ENCODE measurements around the gene BSN. TPM values are rescaled to one million over a fixed set of nuclear protein-coding genes. Genes with fewer than 3 reads are reported as not detected.
A peak's percentile ranks its signal among the peaks of the same experiment; 100 is the strongest.

Gene BSN
- total RNA-seq, 1 experiment from 2014 or later = 0.87 TPM

GRCh38 chr3:49674497-49674983 is 120.3 kb downstream of the BSN start:
- in situ Hi-C loops (cut with HindIII; ENCODE audit: low pct_unique_long_range_greater_than_20kb, low sequenced_read_pairs) (no loop called here), intact Hi-C loops (cut with micrococcal nuclease; ENCODE audit: unreplicated experiment) (no loop called here)
- TF ChIP-seq TCF7L2 (IDR thresholded peaks at IDR 0.05; ENCODE audit: low read depth, low read length) = no peak
- no peak for TF ChIP-seq SIN3A (IDR thresholded peaks at IDR 0.05; ENCODE audit: borderline replicate concordance, insufficient read depth, low read depth, low read length)
- TF ChIP-seq, protein P1, sequence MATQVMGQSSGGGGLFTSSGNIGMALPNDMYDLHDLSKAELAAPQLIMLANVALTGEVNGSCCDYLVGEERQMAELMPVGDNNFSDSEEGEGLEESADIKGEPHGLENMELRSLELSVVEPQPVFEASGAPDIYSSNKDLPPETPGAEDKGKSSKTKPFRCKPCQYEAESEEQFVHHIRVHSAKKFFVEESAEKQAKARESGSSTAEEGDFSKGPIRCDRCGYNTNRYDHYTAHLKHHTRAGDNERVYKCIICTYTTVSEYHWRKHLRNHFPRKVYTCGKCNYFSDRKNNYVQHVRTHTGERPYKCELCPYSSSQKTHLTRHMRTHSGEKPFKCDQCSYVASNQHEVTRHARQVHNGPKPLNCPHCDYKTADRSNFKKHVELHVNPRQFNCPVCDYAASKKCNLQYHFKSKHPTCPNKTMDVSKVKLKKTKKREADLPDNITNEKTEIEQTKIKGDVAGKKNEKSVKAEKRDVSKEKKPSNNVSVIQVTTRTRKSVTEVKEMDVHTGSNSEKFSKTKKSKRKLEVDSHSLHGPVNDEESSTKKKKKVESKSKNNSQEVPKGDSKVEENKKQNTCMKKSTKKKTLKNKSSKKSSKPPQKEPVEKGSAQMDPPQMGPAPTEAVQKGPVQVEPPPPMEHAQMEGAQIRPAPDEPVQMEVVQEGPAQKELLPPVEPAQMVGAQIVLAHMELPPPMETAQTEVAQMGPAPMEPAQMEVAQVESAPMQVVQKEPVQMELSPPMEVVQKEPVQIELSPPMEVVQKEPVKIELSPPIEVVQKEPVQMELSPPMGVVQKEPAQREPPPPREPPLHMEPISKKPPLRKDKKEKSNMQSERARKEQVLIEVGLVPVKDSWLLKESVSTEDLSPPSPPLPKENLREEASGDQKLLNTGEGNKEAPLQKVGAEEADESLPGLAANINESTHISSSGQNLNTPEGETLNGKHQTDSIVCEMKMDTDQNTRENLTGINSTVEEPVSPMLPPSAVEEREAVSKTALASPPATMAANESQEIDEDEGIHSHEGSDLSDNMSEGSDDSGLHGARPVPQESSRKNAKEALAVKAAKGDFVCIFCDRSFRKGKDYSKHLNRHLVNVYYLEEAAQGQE (IDR thresholded peaks at IDR 0.05; ENCODE audit: insufficient read depth in 1 of 2, low read depth in 2 of 2, low read length in 1 of 2) = no peak
- TF ChIP-seq CTCF (IDR thresholded peaks at IDR 0.05) = no peak
- no peak for TF ChIP-seq POLR2AphosphoS5 (IDR thresholded peaks at IDR 0.05; ENCODE audit: low read depth, low read length)
- CTCF ChIA-PET = no interaction called here
- Histone ChIP-seq H3K9me3 (ENCODE audit: control insufficient read depth, insufficient read depth, low read depth, low read length) (no peaks in the 10 kb centered on the region), H3K27ac (ENCODE audit: low read length) (peak overlapping the region; percentile 94), H3K4me3 (ENCODE audit: low read depth in 2 of 2, low read length in 2 of 2) (peak overlapping the region; percentile 54 to 85), H3K36me3 (ENCODE audit: control insufficient read depth, insufficient read depth, low read length) (peaks cover 4% of the 10 kb centered on the region), H3K4me1 (ENCODE audit: control insufficient read depth, insufficient read depth, low read length) (peaks cover 4% of the 10 kb centered on the region), H3K27me3 (ENCODE audit: control insufficient read depth, insufficient read depth, low read length) (no peaks in the 10 kb centered on the region)
- POLR2A ChIA-PET = no interaction called here
- ATAC-seq (peak; percentile 27), DNase-seq (ENCODE audit: low read depth, low spot score) (no peak)
- no TSS peak for BruUV-seq (replicated peaks)

DNA sequence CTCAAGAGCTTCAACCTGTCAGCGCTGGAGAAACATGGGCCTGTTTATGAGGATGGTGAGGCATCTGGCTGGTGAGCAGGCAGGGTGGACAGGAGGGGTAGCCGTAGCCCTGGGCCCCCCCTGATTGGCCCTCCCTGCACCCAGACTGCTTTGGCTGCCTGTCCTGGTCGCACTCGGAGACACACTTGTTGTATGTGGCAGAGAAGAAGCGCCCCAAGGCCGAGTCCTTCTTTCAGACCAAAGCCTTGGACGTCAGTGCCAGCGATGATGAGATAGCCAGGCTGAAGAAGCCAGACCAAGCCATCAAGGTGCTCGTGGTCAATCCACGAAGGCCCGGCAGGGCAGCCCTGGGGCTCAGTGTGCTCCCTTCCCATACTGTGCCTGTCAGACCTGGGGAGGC is 121.6 kb downstream of the BSN start:
- POLR2A ChIA-PET = interaction anchor here (0.5 kb wide), 1 partner anchor 209 kb away, joined by 7 read pairs; no protein-coding TSS in a partner anchor
- peaks cover 4% of the 10 kb centered on the region for H3K36me3 ChIP-seq (ENCODE audit: control insufficient read depth, insufficient read depth, low read length)
- BruUV-seq (replicated peaks) = TSS peak; percentile 69
- H3K4me3 ChIP-seq (ENCODE audit: low read depth in 2 of 2, low read length in 2 of 2) = no peak overlapping the region
- in situ Hi-C loops (cut with HindIII; ENCODE audit: low pct_unique_long_range_greater_than_20kb, low sequenced_read_pairs) = no loop called here
- peaks cover 3% of the 10 kb centered on the region; the same call in 1 of the 2 replicates for H3K4me1 ChIP-seq (ENCODE audit: control insufficient read depth, insufficient read depth, low read length)
- DNase-seq (ENCODE audit: low read depth, low spot score) (no peak), ATAC-seq (no peak)
- no peaks in the 10 kb centered on the region for H3K9me3 ChIP-seq (ENCODE audit: control insufficient read depth, insufficient read depth, low read depth, low read length)
- H3K27me3 ChIP-seq (ENCODE audit: control insufficient read depth, insufficient read depth, low read length) = no peaks in the 10 kb centered on the region
- H3K27ac ChIP-seq (ENCODE audit: low read length) = no peak overlapping the region
- intact Hi-C loops (cut with micrococcal nuclease; ENCODE audit: unreplicated experiment) = no loop called here
- CTCF ChIA-PET = no interaction called here
- TF ChIP-seq, protein P1 (IDR thresholded peaks at IDR 0.05; ENCODE audit: insufficient read depth in 1 of 2, low read depth in 2 of 2, low read length in 1 of 2) = no peak
- no peak for TF ChIP-seq SIN3A (IDR thresholded peaks at IDR 0.05; ENCODE audit: borderline replicate concordance, insufficient read depth, low read depth, low read length)
- no peak for TF ChIP-seq POLR2AphosphoS5 (IDR thresholded peaks at IDR 0.05; ENCODE audit: low read depth, low read length)
- TF ChIP-seq CTCF (IDR thresholded peaks at IDR 0.05) = no peak
- TF ChIP-seq TCF7L2 (IDR thresholded peaks at IDR 0.05; ENCODE audit: low read depth, low read length) = no peak
